Spleen (tissue), 7 donors: ENCODE data around the gene SOSTDC1.

Source experiments
- POLR2A ChIP-seq, 3 donors: fragments of 450-650 bp; IDR thresholded peaks; one replicate each; pipeline ENCODE4 v1.5.1; 2017; ENCODE audit warnings: antibody characterized with exemption in 3 of 3, mild to moderate bottlenecking in 1 of 3
- TF ChIP-seq, protein P1 (sequence below), 11 experiments: fragments of 200-600 bp in 7 of 11; fragments of 450-650 bp in 4 of 11; sonication (generic) in 4 of 11; IDR thresholded peaks in 8 of 11; conservative IDR thresholded peaks in 3 of 11; 1 replicate in 7 of 11; 2 replicates in 4 of 11; pipeline versions ENCODE4 v1.4.0 to v1.8.0; 2016 to 2021; ENCODE audit warnings: antibody characterized with exemption in 11 of 11, inconsistent platforms in 4 of 11, mild to moderate bottlenecking in 1 of 11
- donor health status: DM: no; HTN: no; CAD: no; lungs with moderate emphysema.
- donor health status: DM: no; HTN: no; CAD: no.
- donor health status: DM: no; HTN: no; CAD: no.

GRCh38 chr7:16463520-16463919 is 2.0 kb downstream of the SOSTDC1 start:
- TF ChIP-seq, protein P1, sequence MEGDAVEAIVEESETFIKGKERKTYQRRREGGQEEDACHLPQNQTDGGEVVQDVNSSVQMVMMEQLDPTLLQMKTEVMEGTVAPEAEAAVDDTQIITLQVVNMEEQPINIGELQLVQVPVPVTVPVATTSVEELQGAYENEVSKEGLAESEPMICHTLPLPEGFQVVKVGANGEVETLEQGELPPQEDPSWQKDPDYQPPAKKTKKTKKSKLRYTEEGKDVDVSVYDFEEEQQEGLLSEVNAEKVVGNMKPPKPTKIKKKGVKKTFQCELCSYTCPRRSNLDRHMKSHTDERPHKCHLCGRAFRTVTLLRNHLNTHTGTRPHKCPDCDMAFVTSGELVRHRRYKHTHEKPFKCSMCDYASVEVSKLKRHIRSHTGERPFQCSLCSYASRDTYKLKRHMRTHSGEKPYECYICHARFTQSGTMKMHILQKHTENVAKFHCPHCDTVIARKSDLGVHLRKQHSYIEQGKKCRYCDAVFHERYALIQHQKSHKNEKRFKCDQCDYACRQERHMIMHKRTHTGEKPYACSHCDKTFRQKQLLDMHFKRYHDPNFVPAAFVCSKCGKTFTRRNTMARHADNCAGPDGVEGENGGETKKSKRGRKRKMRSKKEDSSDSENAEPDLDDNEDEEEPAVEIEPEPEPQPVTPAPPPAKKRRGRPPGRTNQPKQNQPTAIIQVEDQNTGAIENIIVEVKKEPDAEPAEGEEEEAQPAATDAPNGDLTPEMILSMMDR (IDR thresholded peaks at IDR 0.05 in 8 of 11, conservative IDR thresholded peaks at IDR 0.05 in 3 of 11), result no peak
- no peak for TF ChIP-seq POLR2A (IDR thresholded peaks at IDR 0.05)
